Brain microvascular endothelial cell (primary cell): ENCODE data around the gene PCNT.

Source experiments
- DNase-seq: peaks from one replicate; pipeline ENCODE4 v3.0.0-alpha.2; 2020
- H3K27ac ChIP-seq: fragments of 250-450 bp; sonication (Bioruptor Pico); 2 replicates; pipeline ENCODE4 v1.5.1; 2020; ENCODE audit warnings: mild to moderate bottlenecking, moderate library complexity
- H3K27me3 ChIP-seq: fragments of 250-450 bp; sonication (Bioruptor Pico); replicated peaks from 2 replicates; pipeline ENCODE4 v1.5.1; 2020; ENCODE audit warnings: mild to moderate bottlenecking
- H3K36me3 ChIP-seq: fragments of 250-450 bp; sonication (Bioruptor Pico); replicated peaks from 2 replicates; pipeline ENCODE4 v1.5.1; 2020; ENCODE audit warnings: mild to moderate bottlenecking
- H3K4me3 ChIP-seq: 2 replicates; pipeline ENCODE4 v1.5.1; 2011; ENCODE audit warnings: low read depth, mild to moderate bottlenecking, control low read depth, low read length, moderate library complexity
- CTCF ChIP-seq: IDR thresholded peaks from 2 replicates; pipeline ENCODE4 v1.5.1; 2011; ENCODE audit warnings: low read depth, mild to moderate bottlenecking, moderate library complexity, low read length, control low read depth, inconsistent platforms; ENCODE audit errors: missing control alignments
- in situ Hi-C: cut with HindIII; loops from 2 replicates; pipeline ENCODE4 v1.10.0; 2017; ENCODE audit warnings: low sequenced_read_pairs, low pct_ligation_motif_present

Gene PCNT

DNA sequence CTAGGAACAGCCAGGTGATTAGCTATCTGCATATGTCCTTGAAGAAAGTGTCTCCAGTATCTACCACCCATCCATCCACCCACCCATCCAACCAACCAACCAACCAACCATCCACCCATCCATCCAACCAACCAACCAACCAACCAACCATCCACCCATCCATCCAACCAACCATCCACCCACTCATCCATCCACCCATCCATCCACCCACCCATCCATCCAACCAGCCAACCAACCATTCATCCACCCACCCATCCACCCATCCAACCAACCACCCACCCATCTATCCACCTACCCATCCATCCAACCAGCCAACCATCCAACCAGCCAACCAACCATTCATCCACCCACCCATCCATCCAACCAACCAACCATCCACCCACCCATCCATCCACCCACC, 12.4 kb upstream of the PCNT start:
- in situ Hi-C loops, result no loop called here
- DNase-seq, result no peak
- Histone ChIP-seq H3K36me3 (peaks cover 2% of the 10 kb centered on the region), H3K27me3 (no peaks in the 10 kb centered on the region), H3K4me3 (no peak overlapping the region), H3K27ac (no peak overlapping the region)
- no peak for TF ChIP-seq CTCF

- Histone ChIP-seq H3K27ac (no peak overlapping the region), H3K27me3 (no peaks in the 10 kb centered on the region), H3K36me3 (peaks cover 2% of the 10 kb centered on the region), H3K4me3 (no peak overlapping the region)
- DNase-seq, result no peak
- in situ Hi-C loops, result no loop called here
- TF ChIP-seq CTCF, result no peak
Observed at GRCh38 chr21:46312949-46313348, 11.0 kb upstream of the PCNT start.

GRCh38 chr21:46314441-46315020, 9.4 kb upstream of the PCNT start:
- no peaks in the 10 kb centered on the region for H3K36me3 ChIP-seq
- DNase-seq, result no peak
- H3K4me3 ChIP-seq, result no peak overlapping the region
- H3K27me3 ChIP-seq, result no peaks in the 10 kb centered on the region
- H3K27ac ChIP-seq, result no peak overlapping the region
- in situ Hi-C loops, result no loop called here
- TF ChIP-seq CTCF, result peak; percentile 1

DNA sequence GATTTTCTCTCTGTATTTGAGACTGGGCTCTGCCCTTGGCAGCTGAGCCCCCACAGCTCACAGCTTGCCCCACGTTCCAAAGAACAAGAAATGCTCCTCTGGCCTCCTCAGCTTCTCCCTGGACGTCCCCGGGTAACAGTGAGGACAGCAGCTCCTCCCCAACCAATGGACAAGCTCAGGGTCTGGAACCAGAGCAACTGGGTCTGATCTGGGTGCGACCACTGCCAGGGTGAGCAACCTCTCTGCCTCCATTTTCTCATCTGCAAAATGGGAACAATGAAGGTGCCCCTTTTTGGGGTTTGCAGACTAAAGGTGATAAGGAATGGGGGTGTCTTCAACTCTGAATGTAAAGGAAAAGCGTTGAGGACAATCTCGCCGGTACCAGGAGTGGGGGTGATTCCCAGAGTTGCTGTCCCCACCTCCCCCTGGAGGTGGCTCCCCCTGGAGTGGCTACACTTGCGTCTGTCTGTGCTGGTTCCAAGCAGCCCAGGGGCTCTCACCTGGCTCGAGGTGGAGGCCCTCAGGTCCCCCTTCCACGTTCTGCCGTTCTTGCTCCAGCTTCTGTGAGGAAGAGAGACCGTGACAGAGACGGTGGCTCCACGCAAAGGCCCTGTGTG, 7.1 kb upstream of the PCNT start:
- Histone ChIP-seq H3K36me3 (no peaks in the 10 kb centered on the region), H3K4me3 (no peak overlapping the region), H3K27ac (no peak overlapping the region), H3K27me3 (no peaks in the 10 kb centered on the region)
- DNase-seq, result no peak
- in situ Hi-C loops, result no loop called here
- TF ChIP-seq CTCF, result no peak

GRCh38 chr21:46317710-46318463, 6.1 kb upstream of the PCNT start:
- Histone ChIP-seq H3K4me3 (no peak overlapping the region), H3K27ac (no peak overlapping the region), H3K36me3 (no peaks in the 10 kb centered on the region), H3K27me3 (no peaks in the 10 kb centered on the region)
- in situ Hi-C loops, result no loop called here
- DNase-seq, result no peak
- no peak for TF ChIP-seq CTCF

GRCh38 chr21:46318464-46318845, 5.5 kb upstream of the PCNT start:
- Histone ChIP-seq H3K27ac (no peak overlapping the region), H3K27me3 (no peaks in the 10 kb centered on the region), H3K4me3 (no peak overlapping the region), H3K36me3 (no peaks in the 10 kb centered on the region)
- no peak for DNase-seq
- TF ChIP-seq CTCF, result no peak
- in situ Hi-C loops, result no loop called here
